Loucy (cell line): ENCODE results near the gene ADISSP.

Experiments
- H2AFZ ChIP-seq: fragments of 200-600 bp; sonication (generic); 2 replicates; pipeline ENCODE4 v1.6.0; 2016; ENCODE audit warnings: antibody characterized with exemption, mild to moderate bottlenecking, low read length, moderate library complexity
- H3F3A ChIP-seq: fragments of 200-600 bp; 2 replicates; pipeline ENCODE4 v1.6.0; 2016; ENCODE audit warnings: antibody characterized with exemption, low read depth, mild to moderate bottlenecking
- H3K27me3 ChIP-seq: fragments of 200-600 bp; sonication (generic); 2 replicates; pipeline ENCODE4 v1.6.1; 2014; ENCODE audit warnings: low read length, mild to moderate bottlenecking; ENCODE audit not compliant: insufficient read depth, poor library complexity, severe bottlenecking
- H3K36me3 ChIP-seq: fragments of 200-600 bp; sonication (generic); 2 replicates; pipeline ENCODE4 v1.6.1; 2016; ENCODE audit warnings: low read length; ENCODE audit not compliant: insufficient read depth
- H3K4me1 ChIP-seq: fragments of 200-600 bp; sonication (generic); 2 replicates; pipeline ENCODE4 v1.5.1; 2014; ENCODE audit warnings: low read length, mild to moderate bottlenecking; ENCODE audit not compliant: insufficient read depth, poor library complexity, severe bottlenecking
- H3K4me2 ChIP-seq: fragments of 200-600 bp; sonication (generic); 2 replicates; pipeline ENCODE4 v1.6.0; 2014; ENCODE audit warnings: antibody characterized with exemption, low read length, low read depth, mild to moderate bottlenecking; ENCODE audit not compliant: poor library complexity, severe bottlenecking
- H3K4me3 ChIP-seq: fragments of 200-600 bp; sonication (generic); 2 replicates; pipeline ENCODE4 v1.5.1; 2014; ENCODE audit warnings: low read length, mild to moderate bottlenecking, mixed read lengths; ENCODE audit not compliant: poor library complexity, severe bottlenecking
- H3K79me2 ChIP-seq: fragments of 200-600 bp; sonication (generic); 2 replicates; pipeline ENCODE4 v1.6.1; 2014; ENCODE audit warnings: low read length; ENCODE audit not compliant: insufficient read depth
- H3K9ac ChIP-seq: fragments of 200-600 bp; sonication (generic); 2 replicates; pipeline ENCODE4 v1.6.0; 2014; ENCODE audit warnings: mild to moderate bottlenecking, low read depth, low read length, moderate library complexity; ENCODE audit not compliant: poor library complexity, severe bottlenecking
- H3K9me2 ChIP-seq: fragments of 200-600 bp; sonication (generic); replicated peaks from 2 replicates; pipeline ENCODE4 v1.6.1; 2016; ENCODE audit warnings: low read depth, low read length, mixed read lengths
- H3K9me3 ChIP-seq: fragments of 200-600 bp; sonication (generic); 2 replicates; pipeline ENCODE4 v1.6.1; 2014; ENCODE audit warnings: mild to moderate bottlenecking, antibody characterized with exemption, low read length, low read depth; ENCODE audit not compliant: insufficient read depth
- H4K20me1 ChIP-seq: fragments of 200-600 bp; sonication (generic); 2 replicates; pipeline ENCODE4 v1.6.0; 2014; ENCODE audit warnings: antibody characterized with exemption, low read length, mild to moderate bottlenecking; ENCODE audit not compliant: insufficient read depth, poor library complexity, severe bottlenecking
- EZH2phosphoT487 ChIP-seq: fragments of 200-600 bp; IDR thresholded peaks from 2 replicates; pipeline ENCODE4 v1.6.1; 2018; ENCODE audit warnings: antibody characterized with exemption, mild to moderate bottlenecking, moderate library complexity, borderline replicate concordance
- TF ChIP-seq, protein P1 (sequence below): fragments of 200-600 bp; sonication (generic); conservative IDR thresholded peaks from 2 replicates; pipeline ENCODE4 v1.5.1; 2014; ENCODE audit warnings: mild to moderate bottlenecking, antibody characterized with exemption, low read length

The ADISSP gene

GRCh38 chr20:3778976-3779375 lies 11.4 kb upstream of the ADISSP start:
- H3K4me3 ChIP-seq, result no peak overlapping the region
- H3K4me1 ChIP-seq, result no peaks in the 10 kb centered on the region
- no peaks in the 10 kb centered on the region for H3K9me3 ChIP-seq
- TF ChIP-seq, protein P1, sequence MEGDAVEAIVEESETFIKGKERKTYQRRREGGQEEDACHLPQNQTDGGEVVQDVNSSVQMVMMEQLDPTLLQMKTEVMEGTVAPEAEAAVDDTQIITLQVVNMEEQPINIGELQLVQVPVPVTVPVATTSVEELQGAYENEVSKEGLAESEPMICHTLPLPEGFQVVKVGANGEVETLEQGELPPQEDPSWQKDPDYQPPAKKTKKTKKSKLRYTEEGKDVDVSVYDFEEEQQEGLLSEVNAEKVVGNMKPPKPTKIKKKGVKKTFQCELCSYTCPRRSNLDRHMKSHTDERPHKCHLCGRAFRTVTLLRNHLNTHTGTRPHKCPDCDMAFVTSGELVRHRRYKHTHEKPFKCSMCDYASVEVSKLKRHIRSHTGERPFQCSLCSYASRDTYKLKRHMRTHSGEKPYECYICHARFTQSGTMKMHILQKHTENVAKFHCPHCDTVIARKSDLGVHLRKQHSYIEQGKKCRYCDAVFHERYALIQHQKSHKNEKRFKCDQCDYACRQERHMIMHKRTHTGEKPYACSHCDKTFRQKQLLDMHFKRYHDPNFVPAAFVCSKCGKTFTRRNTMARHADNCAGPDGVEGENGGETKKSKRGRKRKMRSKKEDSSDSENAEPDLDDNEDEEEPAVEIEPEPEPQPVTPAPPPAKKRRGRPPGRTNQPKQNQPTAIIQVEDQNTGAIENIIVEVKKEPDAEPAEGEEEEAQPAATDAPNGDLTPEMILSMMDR, result no peak
- TF ChIP-seq EZH2phosphoT487, result no peak
- H3K79me2 ChIP-seq, result no peaks in the 10 kb centered on the region
- H3K27me3 ChIP-seq, result no peaks in the 10 kb centered on the region
- no peak overlapping the region for H2AFZ ChIP-seq
- H3K9me2 ChIP-seq, result no peaks in the 10 kb centered on the region
- H3F3A ChIP-seq, result no peaks in the 10 kb centered on the region
- no peaks in the 10 kb centered on the region for H4K20me1 ChIP-seq
- H3K36me3 ChIP-seq, result no peaks in the 10 kb centered on the region
- H3K4me2 ChIP-seq, result no peak overlapping the region
- H3K9ac ChIP-seq, result no peak overlapping the region

GRCh38 chr20:3777716-3778629 lies 10.4 kb upstream of the ADISSP start:
- H3K79me2 ChIP-seq, result no peaks in the 10 kb centered on the region
- no peaks in the 10 kb centered on the region for H3K9me2 ChIP-seq
- no peaks in the 10 kb centered on the region for H3F3A ChIP-seq
- TF ChIP-seq, protein P1, result no peak
- TF ChIP-seq EZH2phosphoT487, result no peak
- H3K4me2 ChIP-seq, result no peak overlapping the region
- H3K27me3 ChIP-seq, result no peaks in the 10 kb centered on the region
- H3K4me1 ChIP-seq, result no peaks in the 10 kb centered on the region
- no peak overlapping the region for H3K9ac ChIP-seq
- H2AFZ ChIP-seq, result peak overlapping the region; percentile 45; the same call in 1 of the 2 replicates
- H3K36me3 ChIP-seq, result no peaks in the 10 kb centered on the region
- no peaks in the 10 kb centered on the region for H3K9me3 ChIP-seq
- no peaks in the 10 kb centered on the region for H4K20me1 ChIP-seq
- no peak overlapping the region for H3K4me3 ChIP-seq

DNA sequence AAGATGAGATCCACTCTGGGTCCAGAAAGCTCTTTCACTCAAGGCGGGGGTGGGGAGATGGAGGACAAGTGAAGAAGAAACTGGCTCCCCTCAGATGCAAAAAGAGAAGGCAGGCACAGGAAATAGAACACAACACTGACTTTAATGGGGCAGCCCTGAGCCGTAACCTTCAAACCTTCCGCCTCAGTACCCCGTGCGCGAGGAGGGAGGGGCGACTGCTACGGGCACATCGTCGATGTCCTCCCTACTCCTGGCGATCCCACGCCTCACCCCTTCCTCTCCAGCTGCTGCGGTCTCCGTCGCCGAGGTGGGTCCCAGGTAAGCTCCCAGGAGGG lies 9.8 kb upstream of the ADISSP start:
- H2AFZ ChIP-seq, result peak overlapping the region; percentile 45; the same call in 1 of the 2 replicates
- H3F3A ChIP-seq, result no peaks in the 10 kb centered on the region
- H3K9ac ChIP-seq, result no peak overlapping the region
- no peaks in the 10 kb centered on the region for H3K79me2 ChIP-seq
- H3K4me1 ChIP-seq, result no peaks in the 10 kb centered on the region
- no peaks in the 10 kb centered on the region for H3K9me2 ChIP-seq
- no peaks in the 10 kb centered on the region for H3K9me3 ChIP-seq
- H3K4me2 ChIP-seq, result no peak overlapping the region
- no peaks in the 10 kb centered on the region for H4K20me1 ChIP-seq
- TF ChIP-seq EZH2phosphoT487, result no peak
- TF ChIP-seq, protein P1, result no peak
- H3K4me3 ChIP-seq, result no peak overlapping the region
- no peaks in the 10 kb centered on the region for H3K36me3 ChIP-seq
- H3K27me3 ChIP-seq, result no peaks in the 10 kb centered on the region
